NCI-H187 treated with DMSO at 0.1 percent for 48 hours (cell line): Measurements from ENCODE around the gene SLC37A2.

Experiments
- DNase-seq: peaks from one replicate; lab custom pipeline; 2025; lab: John Stamatoyannopoulos, UW

Gene SLC37A2

GRCh38 chr11:125071435-125071834 is 8.3 kb downstream of the SLC37A2 start:
- DNase-seq: no peak

DNA sequence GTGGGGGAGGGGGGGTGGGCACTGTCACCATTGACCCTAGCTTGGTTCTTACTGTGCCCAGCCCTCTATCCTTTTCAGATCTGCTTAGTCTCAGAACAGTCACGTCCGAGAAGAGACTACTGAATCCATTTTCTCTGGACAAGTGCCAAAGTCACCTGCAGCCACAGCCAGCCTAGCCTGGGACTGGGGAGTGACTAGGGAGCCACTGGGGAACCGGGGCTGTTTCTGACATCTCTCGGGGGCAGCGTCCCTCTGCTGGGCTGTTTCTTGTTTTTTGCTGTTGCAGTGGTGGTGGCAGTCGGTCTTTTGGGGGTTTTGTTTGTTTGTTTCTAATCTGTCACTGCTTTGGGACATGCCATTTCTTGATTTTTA is 8.7 kb downstream of the SLC37A2 start:
- DNase-seq: no peak

DNA sequence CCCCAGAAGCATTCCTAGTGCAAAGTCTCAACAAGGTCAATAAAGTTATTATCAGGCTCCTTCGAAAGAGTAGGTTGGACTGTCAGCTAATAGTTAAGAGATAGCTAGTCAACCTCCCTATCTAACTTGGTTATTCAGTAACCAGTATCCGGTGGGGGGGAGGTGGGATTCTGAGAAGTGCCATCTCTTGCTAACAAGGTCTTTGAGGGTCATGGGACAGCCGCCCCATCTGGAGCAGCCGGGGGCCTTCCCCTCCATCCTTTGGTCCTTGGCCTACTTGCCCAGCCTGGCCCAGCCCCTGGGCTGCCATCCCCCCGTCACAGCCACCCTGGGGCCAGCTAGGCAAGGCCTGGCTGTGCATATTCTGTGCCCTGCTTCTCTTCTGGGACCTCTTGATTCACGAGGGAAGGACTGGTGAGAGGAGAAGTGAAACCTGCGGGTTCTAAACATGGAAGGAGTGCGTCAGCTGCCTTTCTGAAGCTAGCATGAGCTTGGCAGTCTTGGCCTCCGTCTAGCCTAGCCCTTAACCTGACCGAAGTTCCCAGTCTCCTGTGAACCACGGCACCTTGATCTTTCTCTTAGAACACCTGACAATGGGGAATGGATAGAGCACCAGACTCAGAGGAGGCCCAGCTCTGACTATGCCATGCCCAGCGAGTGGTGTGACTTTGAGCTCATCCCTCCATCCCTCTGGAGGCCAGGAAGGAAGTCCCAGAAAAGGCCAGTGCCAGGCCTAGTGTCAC is 9.3 kb downstream of the SLC37A2 start:
- no peak for DNase-seq

DNA sequence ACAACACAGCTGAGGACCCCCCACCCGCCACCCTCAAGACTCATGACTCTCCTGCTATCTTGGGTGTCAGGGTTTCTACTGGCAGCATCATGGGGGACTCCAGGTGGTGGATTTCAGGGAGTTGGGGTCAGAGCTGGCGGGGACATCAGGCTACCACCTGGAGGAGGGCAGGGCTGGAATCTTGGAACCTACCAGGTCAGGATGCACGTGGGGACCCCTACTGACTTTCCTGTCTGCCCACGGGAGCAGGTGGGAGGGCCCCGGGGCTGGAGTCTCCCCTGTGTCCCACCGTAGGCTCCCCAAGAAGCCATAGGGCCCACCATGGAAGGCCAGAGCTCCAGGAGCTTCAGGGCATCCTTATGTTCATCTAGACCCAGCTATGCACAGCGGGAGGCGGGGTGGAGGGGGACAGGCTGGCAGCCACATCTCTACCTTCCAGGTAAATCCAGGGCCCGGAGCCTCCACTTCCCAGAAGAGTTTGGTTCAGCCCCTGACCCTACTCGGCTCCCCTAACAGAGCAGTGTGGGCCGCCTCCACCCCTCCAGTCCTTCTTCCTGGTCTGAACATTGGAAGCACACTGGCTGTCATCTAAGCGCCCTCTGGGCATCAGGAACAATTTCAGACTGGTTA is 10.0 kb downstream of the SLC37A2 start:
- DNase-seq: no peak

GRCh38 chr11:125073616-125074483 is 10.7 kb downstream of the SLC37A2 start:
- DNase-seq: no peak

GRCh38 chr11:125074511-125075241 is 11.6 kb downstream of the SLC37A2 start:
- no peak for DNase-seq

DNA sequence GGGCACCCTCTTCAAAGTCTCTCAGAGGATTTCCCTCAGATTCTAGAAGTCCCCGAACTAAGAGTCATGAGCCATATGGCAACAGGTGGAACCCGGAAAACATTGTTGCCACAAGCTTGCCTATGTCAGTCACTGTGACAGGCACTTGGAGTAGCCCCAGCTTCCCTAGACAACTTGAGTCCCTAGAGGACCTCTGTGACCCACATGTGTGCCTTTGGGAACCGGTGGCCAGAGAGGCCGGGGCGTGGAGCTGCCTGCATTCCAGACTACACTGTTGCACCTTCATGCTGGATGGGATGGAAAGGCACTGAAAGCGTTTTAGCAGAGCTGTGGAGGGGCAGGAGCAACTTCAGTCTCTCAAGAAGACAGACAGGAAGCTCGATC is 12.1 kb downstream of the SLC37A2 start:
- no peak for DNase-seq

GRCh38 chr11:125075900-125076317 is 12.8 kb downstream of the SLC37A2 start:
- no peak for DNase-seq

DNA sequence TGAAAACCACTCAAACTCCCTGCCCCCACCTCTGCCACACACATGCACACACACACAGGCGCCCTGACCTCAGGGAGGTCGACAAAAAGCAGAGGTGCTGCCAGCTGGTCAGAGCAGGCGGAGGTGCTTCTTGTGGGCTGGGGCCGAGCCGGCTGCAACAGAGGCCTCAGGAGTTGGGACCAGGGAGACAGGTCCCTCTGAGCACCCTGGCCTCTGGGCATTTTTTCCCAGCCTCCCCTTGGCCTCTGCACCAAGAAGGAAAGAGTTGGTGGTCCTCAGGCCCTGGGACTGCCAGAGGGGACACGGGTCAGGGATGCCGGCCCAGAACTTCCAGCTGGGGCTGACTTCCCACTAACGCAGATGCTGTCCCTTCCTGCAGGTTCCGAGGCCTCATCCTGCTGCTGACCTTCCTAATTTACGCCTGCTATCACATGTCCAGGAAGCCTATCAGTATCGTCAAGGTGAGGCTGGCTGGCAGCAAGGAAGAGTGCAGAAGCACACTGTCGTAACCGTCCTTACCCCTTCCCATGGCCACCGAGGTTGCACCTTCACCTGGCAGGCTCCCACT is 13.4 kb downstream of the SLC37A2 start:
- no peak for DNase-seq

DNA sequence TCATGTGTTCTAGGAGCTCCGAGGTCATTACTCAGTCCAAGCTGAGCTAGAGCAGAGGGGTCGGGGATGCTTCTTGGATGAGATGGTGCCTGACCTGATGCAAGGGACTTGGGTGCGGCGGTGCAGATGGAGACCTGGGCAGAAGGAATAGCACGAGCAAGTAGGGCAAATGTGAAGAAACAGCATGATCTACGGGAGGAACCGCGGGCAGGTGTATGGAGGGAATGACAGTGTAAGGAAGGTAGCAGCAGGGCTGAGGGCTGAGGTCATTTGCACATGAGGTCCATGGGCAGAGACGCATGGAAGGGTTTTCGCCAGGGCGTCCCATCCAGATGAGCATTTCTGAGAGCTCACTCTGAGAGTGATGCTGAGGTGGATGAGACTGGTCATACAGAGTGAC is 14.9 kb downstream of the SLC37A2 start:
- no peak for DNase-seq

DNA sequence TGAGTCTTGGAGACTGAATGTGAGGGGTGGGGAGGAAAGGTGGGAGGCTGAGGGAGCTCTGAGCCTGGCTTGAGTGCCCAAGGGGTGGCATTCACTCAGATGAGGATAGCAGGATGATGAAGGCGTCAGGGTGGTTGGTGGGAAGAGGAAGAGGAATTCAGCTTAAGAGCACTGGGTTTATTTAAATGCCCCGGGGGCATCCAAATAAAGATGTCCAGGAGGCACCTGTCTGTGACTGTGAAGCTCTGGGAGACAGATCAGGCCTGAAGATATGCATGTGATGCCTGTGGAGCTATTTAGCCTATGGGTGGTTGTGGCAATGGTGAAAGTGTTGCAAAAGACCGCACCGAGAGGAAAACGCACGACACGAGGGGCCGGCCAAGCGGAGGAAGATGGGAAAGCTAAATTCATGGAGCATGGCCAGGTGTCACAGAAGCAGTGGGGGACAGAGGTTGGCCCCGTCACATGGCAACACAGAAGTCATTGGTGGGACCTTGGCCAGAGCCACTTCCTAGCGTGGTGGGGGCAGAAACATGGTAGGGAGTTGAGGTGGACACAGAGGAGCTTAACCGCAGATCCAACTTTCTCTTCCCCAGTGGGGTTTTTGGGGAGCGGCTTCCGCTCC is 15.5 kb downstream of the SLC37A2 start:
- no peak for DNase-seq

DNA sequence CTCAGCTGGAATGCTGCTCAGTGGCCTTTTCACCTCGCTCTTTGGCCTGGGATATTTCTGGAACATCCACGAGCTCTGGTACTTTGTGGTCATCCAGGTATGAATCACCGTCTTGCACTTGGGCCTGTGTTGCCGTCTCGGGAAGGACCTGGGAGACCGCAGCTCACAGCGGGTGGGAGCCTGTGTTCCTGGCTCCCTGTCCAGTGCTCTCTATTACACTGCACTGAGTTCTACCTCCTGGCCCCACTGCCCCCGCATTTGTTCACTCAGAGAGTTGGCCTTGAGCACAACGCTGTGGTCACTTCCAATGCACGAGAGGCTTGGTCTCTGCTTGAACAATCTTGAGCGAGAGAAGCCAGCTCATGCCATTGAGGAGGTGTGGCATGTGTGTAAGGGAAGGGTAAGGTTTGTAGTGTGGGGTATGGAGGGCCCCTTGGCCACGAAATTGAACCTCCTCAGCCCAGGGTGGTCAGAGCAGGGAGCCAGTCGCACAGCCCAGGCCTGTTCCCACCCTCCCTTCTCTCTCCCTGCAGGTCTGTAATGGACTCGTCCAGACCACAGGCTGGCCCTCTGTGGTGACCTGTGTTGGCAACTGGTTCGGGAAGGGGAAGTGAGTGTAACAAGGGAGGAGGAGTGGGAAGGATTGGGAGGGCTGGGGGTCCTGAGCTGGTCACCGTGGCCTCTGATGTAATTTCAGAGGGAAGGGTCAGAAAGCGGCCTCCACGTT is 16.2 kb downstream of the SLC37A2 start:
- DNase-seq: no peak

DNA sequence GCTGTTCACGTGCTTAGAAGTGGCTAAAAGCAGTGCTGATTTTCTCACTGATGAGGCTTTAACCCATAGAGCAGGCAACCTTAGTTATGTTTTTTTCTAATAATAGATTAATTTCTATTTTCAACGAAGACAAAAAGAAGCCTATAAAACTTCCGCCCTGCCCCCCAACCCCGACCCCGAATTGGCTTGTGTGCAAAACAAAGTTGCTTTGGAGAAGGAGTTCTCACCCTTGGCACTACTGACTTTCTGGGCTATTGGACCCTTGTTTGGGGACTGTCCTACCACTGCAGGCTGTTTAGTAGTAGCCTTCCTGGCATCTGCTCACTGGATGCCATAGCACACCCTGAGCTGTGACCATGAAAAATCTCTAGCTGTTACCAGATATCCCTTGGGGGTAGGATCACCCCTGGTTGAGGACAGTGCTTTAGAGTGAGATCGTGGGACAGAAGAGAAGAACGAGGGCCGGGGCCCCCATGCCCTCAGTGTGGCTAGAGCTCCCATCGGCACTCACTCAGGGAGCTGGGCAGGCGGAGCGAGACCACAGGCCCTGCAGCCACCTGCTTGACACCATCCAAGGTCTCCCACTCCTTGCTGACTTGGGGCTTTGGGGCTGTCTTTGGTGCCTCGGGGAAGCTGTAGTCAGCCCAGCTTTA is 16.9 kb downstream of the SLC37A2 start:
- DNase-seq: no peak

DNA sequence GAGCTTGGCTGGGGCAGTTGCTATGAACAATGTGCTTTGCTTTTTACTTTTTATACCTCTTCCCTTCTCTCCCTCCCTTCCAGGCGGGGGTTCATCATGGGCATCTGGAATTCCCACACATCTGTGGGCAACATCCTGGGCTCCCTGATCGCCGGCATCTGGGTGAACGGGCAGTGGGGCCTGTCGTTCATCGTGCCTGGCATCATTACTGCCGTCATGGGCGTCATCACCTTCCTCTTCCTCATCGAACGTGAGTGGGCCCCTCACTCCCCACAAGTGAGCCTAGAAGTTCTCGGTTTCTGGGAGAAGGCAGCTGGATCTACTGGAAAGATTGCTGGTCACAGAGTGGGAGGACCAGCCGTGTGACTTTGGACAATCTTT is 17.4 kb downstream of the SLC37A2 start:
- no peak for DNase-seq

DNA sequence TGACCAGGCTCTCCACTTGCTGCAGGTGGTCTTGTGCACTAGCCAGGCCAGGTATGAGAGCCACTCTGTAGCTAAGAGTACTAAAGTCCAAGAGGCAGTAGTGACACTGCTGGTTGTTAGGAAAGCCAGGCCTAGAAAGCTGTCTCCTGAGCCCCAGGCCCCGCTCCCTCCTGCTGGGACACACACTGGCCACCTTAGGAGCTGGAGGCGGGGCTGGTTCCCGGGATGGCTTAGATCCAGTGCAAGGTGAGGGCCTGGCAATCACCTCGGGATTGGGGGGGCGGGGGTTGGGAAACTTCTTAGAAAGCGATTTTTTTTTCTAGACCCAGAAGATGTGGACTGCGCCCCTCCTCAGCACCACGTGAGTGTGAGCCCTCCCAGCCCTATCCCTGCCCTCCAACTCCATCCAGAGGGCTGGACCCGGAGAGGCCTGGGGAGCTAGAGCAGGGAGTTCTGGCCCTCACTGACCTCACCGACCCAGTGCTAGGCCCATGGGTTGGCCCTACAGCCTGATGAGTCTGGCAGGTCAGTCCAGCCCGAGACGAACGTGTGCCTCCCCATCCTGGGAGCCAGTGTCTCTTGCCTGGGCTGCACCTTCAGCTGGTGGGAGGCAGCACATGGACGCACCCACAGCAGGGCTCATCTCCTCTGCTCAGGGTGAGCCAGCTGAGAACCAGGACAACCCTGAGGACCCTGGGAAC is 18.1 kb downstream of the SLC37A2 start:
- DNase-seq: no peak

DNA sequence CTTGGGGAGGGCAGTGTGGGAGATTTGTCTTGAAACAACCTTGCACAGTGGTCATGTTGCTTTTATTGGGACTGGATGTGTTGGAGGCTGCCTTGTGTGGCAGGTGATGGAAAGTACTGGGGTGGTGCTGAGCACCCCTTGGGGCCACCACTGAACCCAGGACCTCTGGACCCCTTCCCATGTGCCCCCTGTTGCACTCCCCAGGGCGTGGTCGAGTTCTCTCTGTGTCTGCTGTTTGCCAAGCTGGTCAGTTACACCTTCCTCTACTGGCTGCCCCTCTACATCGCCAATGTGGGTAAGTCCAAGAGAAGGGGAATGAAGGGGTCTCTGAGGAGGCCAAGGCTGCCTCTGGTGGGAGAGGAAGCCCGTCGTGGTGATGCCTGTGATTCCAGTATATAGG is 18.9 kb downstream of the SLC37A2 start:
- no peak for DNase-seq

DNA sequence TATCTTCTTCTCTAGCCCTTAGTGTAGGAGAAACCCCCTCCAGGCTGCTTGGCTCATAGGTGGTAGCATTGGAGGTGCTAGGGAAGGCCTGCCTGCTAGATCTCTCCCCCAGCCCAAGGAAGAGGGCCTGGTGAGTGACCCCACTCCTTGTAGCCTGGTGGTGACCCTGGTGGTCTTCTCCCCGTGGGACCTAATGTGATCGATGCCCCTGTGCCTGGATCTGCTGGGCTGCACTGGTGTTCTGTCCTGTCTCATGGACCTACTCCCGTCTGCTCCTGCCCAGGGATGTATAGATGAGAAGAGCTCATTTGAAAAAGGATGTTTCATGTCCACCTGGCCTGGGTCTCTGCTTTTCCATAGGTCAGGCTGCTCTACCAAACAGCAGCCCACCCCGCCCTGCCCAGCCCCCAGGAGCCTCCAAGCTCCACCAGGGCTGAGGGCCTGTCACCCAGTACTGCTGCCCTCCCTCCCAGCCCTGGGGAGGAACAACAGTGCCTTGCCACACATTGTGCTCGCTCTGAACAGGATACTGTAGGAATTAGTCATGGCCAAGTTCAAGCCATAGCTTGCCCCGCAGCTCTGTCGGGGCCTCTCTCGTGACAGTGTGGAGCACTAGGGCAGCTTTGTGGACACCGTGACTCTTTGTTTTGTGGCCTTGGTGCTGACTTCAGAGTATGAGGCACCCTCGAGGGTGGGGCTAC is 19.7 kb downstream of the SLC37A2 start:
- no peak for DNase-seq

GRCh38 chr11:125083312-125084056 is 20.4 kb downstream of the SLC37A2 start:
- no peak for DNase-seq
